ENCODE results near the gene MORN1. TPM values are rescaled to one million over a fixed set of nuclear protein-coding genes. Genes with fewer than 3 reads are reported as not detected.

MORN1 gene
- total and polyA plus RNA-seq, 2 experiments from 2014 or later: 4.8 to 11.1 TPM

GRCh38 chr1:2290171-2290578, 101.2 kb downstream of the MORN1 start (continued):
- TF ChIP-seq EZH2 (IDR thresholded peaks at IDR 0.05; ENCODE audit: low read depth, unreplicated experiment) (no peak), POLR2AphosphoS5 (IDR thresholded peaks at IDR 0.05; ENCODE audit: low read depth) (no peak), EZH2phosphoT487 (IDR thresholded peaks at IDR 0.05; ENCODE audit: unreplicated experiment) (no peak), ZNF114 (CRISPR knock-in tag; IDR thresholded peaks at IDR 0.05) (no peak)
- TF ChIP-seq, protein P1, sequence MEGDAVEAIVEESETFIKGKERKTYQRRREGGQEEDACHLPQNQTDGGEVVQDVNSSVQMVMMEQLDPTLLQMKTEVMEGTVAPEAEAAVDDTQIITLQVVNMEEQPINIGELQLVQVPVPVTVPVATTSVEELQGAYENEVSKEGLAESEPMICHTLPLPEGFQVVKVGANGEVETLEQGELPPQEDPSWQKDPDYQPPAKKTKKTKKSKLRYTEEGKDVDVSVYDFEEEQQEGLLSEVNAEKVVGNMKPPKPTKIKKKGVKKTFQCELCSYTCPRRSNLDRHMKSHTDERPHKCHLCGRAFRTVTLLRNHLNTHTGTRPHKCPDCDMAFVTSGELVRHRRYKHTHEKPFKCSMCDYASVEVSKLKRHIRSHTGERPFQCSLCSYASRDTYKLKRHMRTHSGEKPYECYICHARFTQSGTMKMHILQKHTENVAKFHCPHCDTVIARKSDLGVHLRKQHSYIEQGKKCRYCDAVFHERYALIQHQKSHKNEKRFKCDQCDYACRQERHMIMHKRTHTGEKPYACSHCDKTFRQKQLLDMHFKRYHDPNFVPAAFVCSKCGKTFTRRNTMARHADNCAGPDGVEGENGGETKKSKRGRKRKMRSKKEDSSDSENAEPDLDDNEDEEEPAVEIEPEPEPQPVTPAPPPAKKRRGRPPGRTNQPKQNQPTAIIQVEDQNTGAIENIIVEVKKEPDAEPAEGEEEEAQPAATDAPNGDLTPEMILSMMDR (conservative IDR thresholded peaks at IDR 0.05; ENCODE audit: low read depth in 2 of 2): no peak

DNA sequence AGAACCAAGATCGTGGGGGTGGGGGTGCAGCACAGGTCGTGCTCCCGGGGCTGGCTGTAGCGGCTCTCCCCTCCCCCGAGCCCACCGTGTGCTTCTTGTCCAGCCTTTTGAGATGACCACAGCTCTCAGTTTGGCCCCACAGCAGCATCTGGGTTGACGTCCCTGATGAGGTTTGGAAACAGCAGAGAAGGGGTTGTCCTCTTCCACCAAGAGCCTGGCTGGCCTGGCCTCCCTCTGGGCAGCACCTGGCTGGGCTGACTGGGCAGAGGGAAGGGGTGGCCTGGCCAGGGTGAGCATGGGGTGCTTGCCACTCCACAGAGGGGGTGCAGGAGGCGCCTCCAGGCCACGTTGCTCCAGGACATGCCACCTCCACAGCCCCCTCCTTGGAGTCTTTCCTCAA, 101.7 kb downstream of the MORN1 start:
- Histone ChIP-seq H3K79me2 (replicated peaks; ENCODE audit: insufficient read depth) (peaks cover 98% of the 10 kb centered on the region), H2AFZ (no peak overlapping the region), H3K4me1 (ENCODE audit: insufficient read depth) (peaks cover 17% of the 10 kb centered on the region), H3F3A (replicated peaks; ENCODE audit: low read depth) (no peaks in the 10 kb centered on the region), H3K36me3 (ENCODE audit: insufficient read depth) (no peaks in the 10 kb centered on the region), H3K4me3 (no peak overlapping the region), H3K27me3 (ENCODE audit: insufficient read depth) (no peaks in the 10 kb centered on the region), H3K27ac (ENCODE audit: low read depth) (no peak overlapping the region; the same call in 1 of the 2 replicates), H3K4me2 (no peak overlapping the region; the same call in 1 of the 2 replicates), H4K20me1 (replicated peaks; ENCODE audit: insufficient read depth) (peaks cover 22% of the 10 kb centered on the region), H3K9me2 (ENCODE audit: insufficient read depth) (no peaks in the 10 kb centered on the region)
- ATAC-seq (no peak), DNase-seq (ENCODE audit: low spot score) (no peak)
- Mint-ChIP-seq H3K4me1 (peaks cover 51% of the 10 kb centered on the region), H3K9me3 (no peaks in the 10 kb centered on the region; the same call in 2 of the 3 replicates), H3K36me3 (ENCODE audit: low read depth) (no peaks in the 10 kb centered on the region), H3K27ac (no peak overlapping the region), H3K4me3 (no peak overlapping the region), H3K27me3 (ENCODE audit: insufficient read depth, low read depth, poor library complexity) (peaks cover 42% of the 10 kb centered on the region)
- TF ChIP-seq ZNF114 (CRISPR knock-in tag; IDR thresholded peaks at IDR 0.05) (no peak), STAT1 (IDR thresholded peaks at IDR 0.05; ENCODE audit: unreplicated experiment) (no peak), EZH2phosphoT487 (IDR thresholded peaks at IDR 0.05; ENCODE audit: unreplicated experiment) (no peak), EZH2 (IDR thresholded peaks at IDR 0.05; ENCODE audit: low read depth, unreplicated experiment) (no peak), ZNF331 (CRISPR knock-in tag; IDR thresholded peaks at IDR 0.05; ENCODE audit: low read depth) (no peak), ETS1 (IDR thresholded peaks at IDR 0.05) (no peak), ZNF462 (CRISPR knock-in tag; IDR thresholded peaks at IDR 0.05) (no peak), POLR2AphosphoS5 (IDR thresholded peaks at IDR 0.05; ENCODE audit: low read depth) (no peak), CREB1 (CRISPR knock-in tag; IDR thresholded peaks at IDR 0.05; ENCODE audit: low read depth) (no peak), NANOG (IDR thresholded peaks at IDR 0.05; ENCODE audit: borderline replicate concordance) (no peak), REST (IDR thresholded peaks at IDR 0.05; ENCODE audit: unreplicated experiment) (no peak)

Data from GM23338 (cell line).